SKM-1 treated with dmso at 0.1 percent for 144 hours (cell line): ENCODE data around the gene PEX5.
"Not testable (repeated sequence)": the region's sequence is repeated elsewhere in the genome, so short reads cannot be mapped to it uniquely, and the experiment has no call there.

Experiments used
- DNase-seq: peaks from one replicate; lab custom pipeline; 2025; ENCODE audit not compliant: unreplicated experiment; lab: John Stamatoyannopoulos, UW

PEX5 gene

DNA sequence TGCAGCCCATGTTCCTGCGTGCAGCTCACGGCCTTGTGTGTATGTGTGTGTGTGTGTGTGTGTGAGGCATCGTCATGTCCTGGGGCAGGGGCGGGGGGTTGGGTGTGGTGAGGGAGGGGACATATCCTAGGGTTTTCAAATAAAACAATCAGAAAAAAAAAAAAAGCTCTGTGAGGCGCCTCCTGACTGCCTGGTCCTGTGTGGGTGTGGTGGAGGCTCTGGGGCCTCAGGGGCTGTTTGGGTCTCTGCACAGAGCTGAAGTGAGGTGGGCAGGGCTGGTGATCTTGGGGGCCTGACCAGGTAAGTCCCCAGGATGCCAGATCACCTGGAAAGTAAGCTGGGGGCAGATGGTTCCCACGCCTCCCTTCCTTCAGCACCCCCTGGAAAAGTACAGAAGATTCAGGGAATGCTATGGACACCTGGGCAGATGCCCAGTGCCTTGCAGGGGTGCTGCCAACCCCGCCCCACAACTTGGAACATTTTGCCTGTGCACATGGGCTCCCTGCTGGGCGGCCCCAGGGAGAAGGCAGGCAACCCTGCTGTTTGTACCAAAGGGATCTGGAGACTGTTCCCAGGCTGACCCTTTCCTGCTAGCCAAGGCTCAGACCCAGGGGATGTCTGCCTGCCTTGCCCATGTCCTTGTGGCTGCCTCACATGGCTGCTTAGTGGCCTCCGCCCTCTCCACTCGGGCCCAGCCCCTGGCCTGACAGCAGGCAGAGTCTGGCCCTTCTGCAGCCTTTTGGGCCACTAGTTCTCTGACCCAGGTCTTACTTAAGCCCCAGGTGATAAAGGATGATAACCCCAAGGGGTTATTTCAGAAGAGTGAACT, 30.5 kb upstream of the PEX5 start:
- DNase-seq: no peak

GRCh38 chr12:7160183-7160582, 29.3 kb upstream of the PEX5 start:
- no peak for DNase-seq

GRCh38 chr12:7161327-7161726, 28.2 kb upstream of the PEX5 start:
- DNase-seq: no peak

DNA sequence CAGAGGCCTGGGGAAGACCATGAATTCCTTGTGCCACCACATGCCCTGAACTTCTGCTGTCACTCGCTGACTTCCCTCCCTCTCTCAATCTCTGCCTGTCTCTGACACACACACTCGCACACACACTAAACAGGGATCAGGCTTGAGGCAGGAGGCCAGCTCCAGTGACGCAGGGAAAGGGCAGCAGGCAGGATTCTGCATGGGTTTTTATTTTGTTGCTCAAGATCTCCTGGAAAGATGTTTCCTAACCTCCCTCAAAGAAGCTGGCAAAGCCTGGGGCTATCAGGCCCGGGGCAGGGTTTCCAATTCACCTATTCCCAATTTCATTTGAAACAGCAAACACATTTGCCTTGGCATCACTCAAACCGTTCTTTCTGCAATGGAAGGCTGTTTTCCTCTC, 27.7 kb upstream of the PEX5 start:
- no peak for DNase-seq

GRCh38 chr12:7162691-7163114, 26.8 kb upstream of the PEX5 start:
- no peak for DNase-seq

- no peak for DNase-seq
Observed at GRCh38 chr12:7169951-7170350, 19.5 kb upstream of the PEX5 start.

- no peak for DNase-seq
Observed at GRCh38 chr12:7171854-7172253, 17.6 kb upstream of the PEX5 start.

GRCh38 chr12:7175493-7175892, 14.0 kb upstream of the PEX5 start:
- DNase-seq: no peak

GRCh38 chr12:7176595-7176994, 12.9 kb upstream of the PEX5 start:
- DNase-seq: no peak

GRCh38 chr12:7178481-7178880, 11.0 kb upstream of the PEX5 start:
- no peak for DNase-seq

DNA sequence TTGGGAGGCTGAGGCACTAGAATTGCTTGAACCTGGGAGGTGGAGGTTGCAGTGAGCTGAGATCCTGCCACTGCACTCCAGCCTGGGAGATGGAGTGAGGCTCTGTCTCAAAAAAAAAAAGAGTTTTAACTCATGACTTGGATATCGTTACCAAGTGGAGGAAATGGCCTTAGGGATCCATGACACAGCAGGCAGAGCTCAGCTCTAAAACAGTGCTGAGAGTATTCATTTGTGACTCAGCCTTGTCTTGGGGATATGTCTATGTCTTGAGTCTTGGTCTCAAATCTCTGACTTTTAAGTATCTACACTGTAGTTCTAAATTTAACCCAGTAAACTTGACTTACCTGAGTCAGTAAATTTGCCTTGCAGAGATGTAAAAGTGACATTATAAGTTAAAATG, 8.8 kb upstream of the PEX5 start:
- DNase-seq: no peak

DNA sequence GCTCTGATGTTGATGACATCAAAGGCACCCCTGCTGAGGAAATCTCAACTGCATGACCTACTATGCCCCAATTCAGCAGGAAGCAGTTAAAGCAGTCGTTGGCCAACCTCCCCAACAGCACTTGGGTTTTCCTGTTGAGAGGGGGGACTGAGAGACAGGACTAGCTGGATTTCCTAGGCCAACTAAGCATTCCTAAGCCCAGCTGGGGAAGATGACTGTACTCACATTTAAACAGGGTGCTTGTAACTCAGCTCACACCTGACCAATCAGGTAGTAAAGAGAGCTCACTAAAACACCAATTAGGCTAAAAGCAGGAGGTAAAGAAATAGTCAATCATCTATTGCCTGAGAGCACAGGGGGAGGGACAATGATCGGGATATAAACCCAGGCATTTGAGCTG, 3.4 kb upstream of the PEX5 start:
- DNase-seq: not testable (repeated sequence)

DNA sequence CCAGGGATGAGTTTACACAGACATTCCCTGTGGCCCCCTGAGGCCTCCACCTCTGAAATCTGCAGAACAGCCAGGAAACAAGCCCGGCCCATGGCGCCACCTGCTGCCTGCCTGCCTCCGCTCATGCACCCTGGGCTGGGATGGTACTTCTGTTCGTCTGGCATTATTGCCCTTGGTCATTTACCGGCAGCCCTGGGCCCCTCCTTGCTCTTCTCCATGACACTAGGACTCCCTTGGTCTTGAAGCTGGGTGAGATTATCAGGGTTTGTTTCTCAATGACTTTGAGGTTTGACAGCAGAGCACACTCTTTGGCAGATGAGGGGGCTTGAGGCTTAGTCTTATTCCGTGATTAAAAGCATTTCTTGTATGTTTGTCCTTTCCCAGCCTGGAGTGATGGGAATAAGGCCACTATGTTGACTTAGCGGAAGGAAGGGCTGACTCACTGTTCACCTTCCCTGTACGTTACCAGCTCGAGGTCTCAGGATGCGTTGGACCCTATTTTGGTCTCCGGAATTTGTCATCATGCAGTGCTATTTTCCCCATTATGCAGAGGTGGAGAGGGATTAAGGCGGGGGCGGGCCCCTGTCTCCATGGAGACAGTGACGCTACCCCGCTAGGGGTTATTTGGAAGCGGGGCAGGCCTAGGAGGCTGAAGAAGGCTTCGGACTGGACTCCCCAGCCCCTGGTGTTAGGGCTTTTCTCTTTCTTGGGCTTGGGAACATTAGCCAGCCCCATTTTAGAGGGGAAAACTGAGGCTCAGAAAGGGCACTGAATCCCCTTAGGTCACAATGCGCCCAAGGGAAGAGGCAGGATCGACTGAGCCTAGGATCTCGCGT, 706 bp upstream of the PEX5 start:
- DNase-seq: peak; percentile 29

DNA sequence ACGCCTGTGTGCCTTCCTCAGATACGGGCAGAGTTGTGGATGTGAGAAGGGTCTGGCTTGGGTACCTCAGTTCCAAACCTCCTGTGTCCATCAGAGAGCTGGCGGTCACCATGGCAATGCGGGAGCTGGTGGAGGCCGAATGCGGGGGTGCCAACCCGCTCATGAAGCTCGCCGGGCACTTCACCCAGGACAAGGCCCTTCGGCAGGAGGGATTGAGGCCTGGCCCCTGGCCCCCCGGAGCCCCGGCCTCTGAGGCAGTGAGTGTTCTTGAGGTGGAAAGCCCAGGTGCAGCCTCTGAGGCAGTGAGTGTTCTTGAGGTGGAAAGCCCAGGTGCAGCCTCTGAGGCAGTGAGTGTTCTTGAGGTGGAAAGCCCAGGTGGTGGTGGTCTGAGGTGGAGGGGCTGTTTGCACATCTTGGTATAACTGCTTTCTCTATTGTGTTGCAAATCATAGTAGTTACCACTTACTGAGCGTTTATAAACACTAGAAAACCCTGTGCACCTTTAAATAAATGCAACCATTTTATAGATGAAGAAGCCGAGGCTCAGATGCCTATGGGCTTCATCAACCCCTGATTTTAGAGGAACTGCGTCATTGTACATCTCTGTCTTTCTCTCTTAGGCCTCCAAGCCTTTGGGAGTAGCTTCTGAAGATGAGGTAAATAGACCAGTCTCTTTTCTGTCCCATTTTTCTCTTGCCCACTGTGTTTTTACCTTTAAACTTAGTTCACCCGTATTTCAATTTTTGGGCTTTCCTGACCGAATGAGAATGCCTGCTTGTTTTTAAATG, 976 bp downstream of the PEX5 start:
- no peak for DNase-seq

GRCh38 chr12:7193674-7194073, 4.2 kb downstream of the PEX5 start:
- no peak for DNase-seq

DNA sequence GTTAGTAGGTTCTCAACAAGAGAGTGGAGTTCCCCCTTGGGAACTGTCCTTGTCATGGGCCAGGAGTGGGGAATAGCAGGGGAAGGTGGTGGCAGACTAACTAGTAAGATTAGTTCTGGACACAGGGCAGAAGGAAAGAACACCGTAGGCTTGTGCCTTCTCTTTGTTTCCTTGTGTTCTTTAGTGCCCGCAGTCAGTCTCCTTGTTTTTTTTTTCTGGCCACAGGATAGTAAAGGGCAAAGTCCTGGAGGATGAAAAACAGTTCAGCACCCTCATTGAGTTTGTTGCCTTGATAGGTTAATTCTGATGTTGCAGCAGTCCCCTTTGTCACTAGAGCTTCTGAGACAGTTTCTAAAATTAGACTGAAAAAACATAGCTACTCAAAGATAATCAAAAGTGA, 8.4 kb downstream of the PEX5 start:
- no peak for DNase-seq

- no peak for DNase-seq
Observed at GRCh38 chr12:7203109-7203508, 13.6 kb downstream of the PEX5 start.

GRCh38 chr12:7205091-7205490, 15.6 kb downstream of the PEX5 start:
- no peak for DNase-seq

GRCh38 chr12:7206691-7207090, 17.2 kb downstream of the PEX5 start:
- DNase-seq: no peak

- DNase-seq: no peak
Observed at GRCh38 chr12:7207866-7208625, 18.6 kb downstream of the PEX5 start.

DNA sequence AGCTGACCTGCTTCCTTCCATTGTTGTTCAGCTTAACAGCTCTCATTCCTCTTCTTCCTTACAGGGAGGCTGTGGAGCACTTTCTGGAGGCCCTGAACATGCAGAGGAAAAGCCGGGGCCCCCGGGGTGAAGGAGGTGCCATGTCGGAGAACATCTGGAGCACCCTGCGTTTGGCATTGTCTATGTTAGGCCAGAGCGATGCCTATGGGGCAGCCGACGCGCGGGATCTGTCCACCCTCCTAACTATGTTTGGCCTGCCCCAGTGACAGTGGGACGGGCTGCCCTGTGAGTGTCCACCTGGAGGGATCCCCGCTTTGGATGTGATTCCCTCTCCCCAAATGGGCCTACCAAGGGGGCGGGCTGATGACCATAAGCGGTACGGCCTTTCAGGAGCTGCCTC, 20.5 kb downstream of the PEX5 start:
- no peak for DNase-seq
